22Rv1 (cell line): ENCODE measurements around the gene PDCL2.

Experiments
- CTCF ChIP-seq: fragments of 450-650 bp; IDR thresholded peaks from 2 replicates; pipeline ENCODE4 v1.5.1; 2017; ENCODE audit warnings: mild to moderate bottlenecking
- ZFX ChIP-seq: fragments of 450-650 bp; IDR thresholded peaks from 2 replicates; pipeline ENCODE4 v1.6.1; 2017; ENCODE audit warnings: antibody characterized with exemption, borderline replicate concordance

- TF ChIP-seq CTCF, result no peak
- no peak for TF ChIP-seq ZFX
These were observed 17.4 kb upstream of the PDCL2 start for GRCh38 chr4:55609393-55609866.
